ENCODE measurements around the gene CLSTN1. TPM values are rescaled to one million over a fixed set of nuclear protein-coding genes. Genes with fewer than 3 reads are reported as not detected.
A peak's percentile ranks its signal among the peaks of the same experiment; 100 is the strongest.

Gene CLSTN1
- total RNA-seq, 3 donors from 2014 or later = 34.4 to 38.5 (median 34.6) TPM

DNA sequence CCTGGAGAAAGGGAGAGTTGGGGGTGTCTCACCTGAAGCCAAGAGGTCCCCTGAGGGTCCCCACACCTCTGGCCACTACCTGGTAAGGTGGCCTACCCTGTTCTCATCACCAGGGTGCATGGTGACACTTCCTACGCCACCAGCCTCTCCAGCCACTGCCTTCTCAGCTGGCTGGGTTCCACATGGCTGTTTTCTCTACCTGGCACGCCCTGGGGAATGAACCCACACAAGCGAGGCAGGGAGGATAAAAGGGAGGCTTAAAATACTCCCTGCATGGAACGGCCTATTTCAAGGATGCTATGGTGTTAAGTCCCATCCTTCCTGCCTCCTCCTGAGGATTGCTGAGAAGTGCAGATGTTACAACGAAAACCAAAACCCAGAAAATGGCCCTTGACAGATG is 87.5 kb downstream of the CLSTN1 start:
- ATAC-seq = no peak
- H3K36me3 Mint-ChIP-seq (ENCODE audit: insufficient read depth) = peaks cover 31% of the 10 kb centered on the region
- no peak for DNase-seq

DNA sequence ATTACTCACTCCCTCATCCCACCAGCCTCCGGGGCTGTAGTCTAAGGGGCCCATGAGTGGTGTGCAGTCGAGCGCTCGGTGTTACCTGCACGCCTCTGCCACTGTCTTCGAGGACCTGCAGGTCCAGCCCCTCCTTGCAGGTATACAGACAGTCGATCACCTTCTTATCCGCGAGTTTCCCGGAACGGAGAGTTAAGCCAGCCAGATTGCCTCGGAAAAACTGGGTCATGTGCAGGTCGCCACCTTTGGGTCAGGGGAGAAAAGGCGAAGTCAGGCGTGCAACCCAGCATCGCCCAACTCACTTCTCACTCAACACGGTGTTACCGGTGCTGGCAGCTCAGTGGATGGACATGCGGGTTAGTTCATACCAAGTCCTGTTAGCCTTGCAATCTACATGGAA is 88.0 kb downstream of the CLSTN1 start:
- Mint-ChIP-seq H3K36me3 (ENCODE audit: insufficient read depth) (peaks cover 36% of the 10 kb centered on the region), H3K9me3 (no peaks in the 10 kb centered on the region), H3K27me3 (ENCODE audit: low read depth) (no peaks in the 10 kb centered on the region), H3K4me1 (ENCODE audit: low read depth) (peaks cover 32% of the 10 kb centered on the region), H3K4me3 (no peak overlapping the region)
- no peak for DNase-seq
- ATAC-seq = no peak

More for the DNA sequence above, 87.5 kb downstream of the CLSTN1 start:
- Mint-ChIP-seq H3K4me3 (no peak overlapping the region), H3K9me3 (no peaks in the 10 kb centered on the region), H3K4me1 (ENCODE audit: low read depth) (peaks cover 30% of the 10 kb centered on the region), H3K27me3 (ENCODE audit: low read depth) (no peaks in the 10 kb centered on the region)

DNA sequence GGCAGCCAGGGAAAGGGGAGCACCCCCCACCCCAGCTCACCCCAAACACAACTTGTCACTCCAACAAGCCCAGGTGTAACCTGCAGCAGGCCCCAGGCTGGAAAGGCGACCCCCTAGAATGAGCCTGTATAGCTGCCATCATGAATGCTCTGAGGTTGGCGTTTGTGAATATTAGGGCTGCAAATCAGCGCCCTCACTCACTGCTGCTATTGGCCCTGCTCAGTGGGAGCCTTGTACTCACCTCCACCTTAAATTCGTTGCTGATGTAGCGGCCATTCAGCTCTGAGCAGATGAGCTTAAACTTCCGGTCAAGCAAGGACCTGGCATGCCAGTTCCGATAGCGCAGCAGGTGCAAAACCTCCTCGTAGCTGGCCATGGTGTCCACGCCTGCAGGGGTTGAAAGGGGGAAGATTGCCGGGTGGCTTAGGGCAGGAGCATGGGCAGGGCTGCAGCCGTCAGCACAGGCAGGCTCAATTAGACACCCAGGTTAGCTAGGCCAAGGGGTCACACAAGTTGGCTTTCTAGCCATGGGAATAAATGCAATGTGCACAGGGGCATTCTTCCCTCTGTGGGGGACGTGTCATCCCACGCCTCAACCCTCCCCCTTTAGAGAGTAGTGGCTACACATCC is 90.5 kb downstream of the CLSTN1 start:
- H3K4me3 Mint-ChIP-seq = no peak overlapping the region
- no peaks in the 10 kb centered on the region for H3K27me3 Mint-ChIP-seq (ENCODE audit: low read depth)
- ATAC-seq (no peak), DNase-seq (no peak)
- peaks cover 47% of the 10 kb centered on the region for H3K36me3 Mint-ChIP-seq (ENCODE audit: insufficient read depth)
- H3K9me3 Mint-ChIP-seq = no peaks in the 10 kb centered on the region
- peaks cover 48% of the 10 kb centered on the region for H3K4me1 Mint-ChIP-seq (ENCODE audit: low read depth)

DNA sequence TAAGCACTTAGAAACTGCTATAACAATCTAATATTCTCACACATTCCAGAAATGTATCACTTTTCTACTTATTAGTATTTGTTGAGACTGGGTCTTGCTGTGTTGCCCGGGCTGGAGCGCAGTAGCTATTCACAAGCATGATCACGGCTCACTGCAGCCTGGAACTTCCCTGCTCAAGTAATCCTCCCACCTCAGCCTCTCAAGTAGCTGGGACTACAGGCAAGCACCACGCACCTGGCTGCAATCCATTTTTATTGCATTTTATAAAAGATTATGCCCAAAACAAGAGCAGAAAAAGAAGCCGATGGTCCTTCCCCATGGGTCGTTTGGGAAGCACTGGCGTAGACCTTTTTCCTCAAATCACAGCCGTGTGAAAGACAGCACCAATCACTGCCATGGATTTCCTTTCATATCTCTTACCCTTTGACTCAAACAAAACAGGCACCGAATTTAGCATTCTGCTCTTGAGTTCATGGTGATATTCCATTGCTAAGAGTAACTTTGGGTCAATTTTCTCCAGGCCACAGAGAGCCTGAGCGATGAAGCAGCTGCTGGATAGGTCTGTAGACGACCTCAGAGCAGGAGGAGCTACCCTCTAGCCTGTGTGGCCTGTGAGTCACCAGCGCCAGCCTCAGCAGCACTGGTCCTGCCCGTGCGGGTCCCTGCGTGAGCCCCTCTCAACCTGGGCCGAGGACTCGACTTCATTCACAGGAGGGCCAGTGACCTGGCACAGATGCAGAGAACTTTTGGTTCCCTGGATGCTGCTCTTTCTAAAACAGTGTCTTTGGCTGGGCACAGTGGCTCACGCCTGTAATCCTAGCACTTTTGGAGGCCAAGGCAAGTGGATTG is 91.4 kb downstream of the CLSTN1 start:
- Mint-ChIP-seq H3K36me3 (ENCODE audit: insufficient read depth) (peaks cover 49% of the 10 kb centered on the region), H3K27me3 (ENCODE audit: low read depth) (no peaks in the 10 kb centered on the region), H3K9me3 (no peaks in the 10 kb centered on the region), H3K4me1 (ENCODE audit: low read depth) (peaks cover 50% of the 10 kb centered on the region), H3K4me3 (no peak overlapping the region)
- no peak for DNase-seq
- ATAC-seq = no peak

DNA sequence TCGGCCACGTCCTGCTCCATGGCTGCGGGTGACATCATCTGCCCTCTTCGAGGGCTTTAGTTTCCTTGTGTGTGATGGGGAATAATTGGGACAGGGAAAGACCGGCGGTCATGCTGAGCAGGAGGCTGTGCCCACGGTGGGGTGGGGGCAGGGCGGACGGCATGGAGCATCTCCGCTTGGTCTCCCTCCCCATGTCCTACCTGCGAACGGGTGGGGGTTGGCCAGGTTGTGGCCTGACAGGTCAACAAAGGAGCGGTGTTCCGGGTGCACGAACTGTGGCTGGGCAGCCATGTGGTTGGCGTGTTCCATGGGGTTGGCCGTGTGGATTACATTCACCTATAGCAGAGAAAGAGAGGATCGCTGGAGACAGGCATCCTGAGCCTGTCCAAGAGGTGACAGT is 92.2 kb downstream of the CLSTN1 start:
- Mint-ChIP-seq H3K27me3 (ENCODE audit: low read depth) (no peaks in the 10 kb centered on the region), H3K9me3 (no peaks in the 10 kb centered on the region), H3K4me3 (no peak overlapping the region), H3K36me3 (ENCODE audit: insufficient read depth) (peaks cover 54% of the 10 kb centered on the region), H3K4me1 (ENCODE audit: low read depth) (peaks cover 53% of the 10 kb centered on the region)
- DNase-seq (no peak), ATAC-seq (no peak)

DNA sequence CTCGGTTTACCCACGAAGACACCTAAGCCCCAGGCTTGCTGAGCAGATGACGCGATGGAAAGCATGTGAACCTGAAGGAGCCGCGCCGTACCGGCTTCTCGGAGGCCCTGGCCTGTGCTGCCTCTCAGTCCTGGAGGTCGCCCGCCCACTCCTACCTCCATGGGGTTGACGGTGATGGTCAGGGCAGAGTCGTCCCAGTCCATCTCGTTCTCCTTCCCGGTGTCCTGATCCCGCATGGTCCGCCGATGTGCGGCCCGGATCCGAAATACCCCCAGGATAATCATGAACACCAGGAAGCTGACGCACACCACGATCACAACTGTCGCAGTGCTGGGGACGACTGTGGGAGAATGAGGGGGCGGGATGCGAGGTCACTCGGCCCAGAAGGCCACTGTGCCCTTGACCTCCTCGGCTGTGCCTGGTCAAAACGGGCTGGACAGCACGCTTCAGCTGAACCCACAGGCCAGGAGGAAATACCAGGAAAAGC is 92.7 kb downstream of the CLSTN1 start:
- peaks cover 55% of the 10 kb centered on the region for H3K36me3 Mint-ChIP-seq (ENCODE audit: insufficient read depth)
- peaks cover 53% of the 10 kb centered on the region for H3K4me1 Mint-ChIP-seq (ENCODE audit: low read depth)
- ATAC-seq (no peak), DNase-seq (no peak)
- H3K4me3 Mint-ChIP-seq = no peak overlapping the region
- no peaks in the 10 kb centered on the region for H3K27me3 Mint-ChIP-seq (ENCODE audit: low read depth)
- no peaks in the 10 kb centered on the region for H3K9me3 Mint-ChIP-seq

DNA sequence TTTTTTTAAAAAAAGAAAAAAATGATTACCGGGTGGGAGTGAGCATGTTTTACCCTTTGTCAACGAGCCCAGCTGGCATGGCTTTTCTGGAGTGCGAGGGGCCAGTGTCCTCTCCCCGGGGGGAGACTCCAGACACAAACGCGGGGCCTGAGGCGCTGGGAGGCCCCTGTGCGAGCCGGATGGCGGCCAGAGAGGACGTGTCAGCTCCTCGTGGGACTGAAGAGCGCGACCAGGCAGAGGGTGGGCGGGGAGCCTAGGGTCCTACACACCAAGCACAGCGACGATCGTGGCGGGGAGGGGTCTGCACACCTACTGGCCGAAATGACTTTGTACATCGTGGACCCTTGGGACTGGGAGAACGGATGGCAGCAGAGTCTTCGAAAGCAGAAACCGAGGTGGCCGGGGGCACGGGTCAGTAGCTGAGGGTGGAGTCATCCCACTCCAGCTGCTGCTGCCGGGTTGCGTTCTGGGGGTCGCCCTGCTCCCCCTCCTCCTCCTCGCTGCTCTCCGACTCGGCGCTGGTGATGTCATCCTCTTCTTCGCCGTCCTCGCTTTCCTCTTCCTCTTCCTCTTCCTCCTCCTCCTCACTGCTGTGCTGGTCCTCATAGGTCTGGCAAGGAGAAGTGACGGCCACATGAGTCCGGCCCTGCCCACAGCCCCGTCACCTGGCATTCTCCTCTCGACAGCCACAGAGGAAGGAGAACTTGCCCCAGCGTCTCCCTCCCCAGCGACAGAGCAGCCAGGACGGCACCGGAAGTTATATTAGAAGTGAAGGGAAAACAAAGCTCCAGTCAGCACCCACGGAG is 93.5 kb downstream of the CLSTN1 start:
- Mint-ChIP-seq H3K9me3 (no peaks in the 10 kb centered on the region), H3K27me3 (ENCODE audit: low read depth) (no peaks in the 10 kb centered on the region), H3K4me1 (ENCODE audit: low read depth) (peaks cover 53% of the 10 kb centered on the region), H3K36me3 (ENCODE audit: insufficient read depth) (peaks cover 52% of the 10 kb centered on the region), H3K4me3 (peak overlapping the region; percentile 42)
- ATAC-seq (no peak), DNase-seq (no peak)

DNA sequence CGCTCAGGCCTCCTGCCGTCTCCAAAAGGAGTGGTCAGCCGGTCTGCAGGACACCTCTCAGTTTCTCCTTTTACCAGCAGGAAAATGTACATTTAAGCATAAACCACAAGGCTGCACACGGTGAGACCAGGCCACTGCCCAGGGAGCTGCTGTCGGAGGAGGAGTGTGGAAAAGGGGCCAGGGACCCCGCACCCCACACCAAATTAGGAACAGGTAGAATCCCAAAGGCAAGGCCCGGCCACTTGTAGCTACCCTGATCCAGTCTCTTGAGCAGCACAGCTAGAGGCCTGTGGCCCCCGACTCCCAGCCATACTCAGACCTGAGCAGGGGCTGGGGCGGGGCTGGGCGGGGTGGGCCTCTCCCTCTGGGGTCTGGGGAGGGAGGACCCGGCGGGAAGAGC is 94.2 kb downstream of the CLSTN1 start:
- peak overlapping the region; percentile 71 for H3K4me3 Mint-ChIP-seq
- ATAC-seq (no peak), DNase-seq (no peak)
- no peaks in the 10 kb centered on the region for H3K27me3 Mint-ChIP-seq (ENCODE audit: low read depth)
- peaks cover 49% of the 10 kb centered on the region for H3K36me3 Mint-ChIP-seq (ENCODE audit: insufficient read depth)
- H3K9me3 Mint-ChIP-seq = no peaks in the 10 kb centered on the region
- H3K4me1 Mint-ChIP-seq (ENCODE audit: low read depth) = peaks cover 59% of the 10 kb centered on the region

DNA sequence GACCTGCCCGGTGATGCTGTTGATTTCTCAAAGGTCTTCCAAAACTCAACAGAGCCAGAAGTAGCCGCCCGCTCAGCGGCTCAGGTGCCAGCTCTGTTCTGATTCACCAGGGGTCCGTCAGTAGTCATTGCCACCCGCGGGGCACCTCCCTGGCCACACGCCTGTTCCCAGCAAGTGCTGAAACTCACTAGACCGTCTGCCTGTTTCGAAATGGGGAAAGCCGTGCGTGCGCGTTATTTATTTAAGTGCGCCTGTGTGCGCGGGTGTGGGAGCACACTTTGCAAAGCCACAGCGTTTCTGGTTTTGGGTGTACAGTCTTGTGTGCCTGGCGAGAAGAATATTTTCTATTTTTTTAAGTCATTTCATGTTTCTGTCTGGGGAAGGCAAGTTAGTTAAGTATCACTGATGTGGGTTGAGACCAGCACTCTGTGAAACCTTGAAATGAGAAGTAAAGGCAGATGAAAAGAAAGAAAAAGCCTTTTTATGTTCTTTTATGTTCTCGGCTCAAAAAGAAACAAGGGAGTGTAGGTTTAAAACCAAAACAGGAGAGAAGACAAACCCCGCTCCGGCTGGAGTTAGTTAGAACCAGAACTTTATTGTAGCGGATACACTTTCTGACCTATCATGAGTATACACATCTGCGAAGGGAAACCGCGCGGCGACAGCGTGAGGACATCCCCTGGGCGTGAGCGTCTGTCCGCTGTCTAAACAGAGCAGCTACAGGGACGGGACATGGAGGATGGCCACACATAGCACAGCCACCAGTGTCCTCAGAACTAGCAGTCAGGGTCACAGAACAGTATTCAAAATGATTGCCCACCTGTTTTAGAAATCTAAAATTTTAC is 95.1 kb downstream of the CLSTN1 start:
- Mint-ChIP-seq H3K27me3 (ENCODE audit: low read depth) (no peaks in the 10 kb centered on the region), H3K4me3 (peak overlapping the region; percentile 71), H3K4me1 (ENCODE audit: low read depth) (peaks cover 60% of the 10 kb centered on the region), H3K9me3 (no peaks in the 10 kb centered on the region), H3K36me3 (ENCODE audit: insufficient read depth) (peaks cover 49% of the 10 kb centered on the region)
- peak; percentile 74 for ATAC-seq
- peak; percentile 43 for DNase-seq

DNA sequence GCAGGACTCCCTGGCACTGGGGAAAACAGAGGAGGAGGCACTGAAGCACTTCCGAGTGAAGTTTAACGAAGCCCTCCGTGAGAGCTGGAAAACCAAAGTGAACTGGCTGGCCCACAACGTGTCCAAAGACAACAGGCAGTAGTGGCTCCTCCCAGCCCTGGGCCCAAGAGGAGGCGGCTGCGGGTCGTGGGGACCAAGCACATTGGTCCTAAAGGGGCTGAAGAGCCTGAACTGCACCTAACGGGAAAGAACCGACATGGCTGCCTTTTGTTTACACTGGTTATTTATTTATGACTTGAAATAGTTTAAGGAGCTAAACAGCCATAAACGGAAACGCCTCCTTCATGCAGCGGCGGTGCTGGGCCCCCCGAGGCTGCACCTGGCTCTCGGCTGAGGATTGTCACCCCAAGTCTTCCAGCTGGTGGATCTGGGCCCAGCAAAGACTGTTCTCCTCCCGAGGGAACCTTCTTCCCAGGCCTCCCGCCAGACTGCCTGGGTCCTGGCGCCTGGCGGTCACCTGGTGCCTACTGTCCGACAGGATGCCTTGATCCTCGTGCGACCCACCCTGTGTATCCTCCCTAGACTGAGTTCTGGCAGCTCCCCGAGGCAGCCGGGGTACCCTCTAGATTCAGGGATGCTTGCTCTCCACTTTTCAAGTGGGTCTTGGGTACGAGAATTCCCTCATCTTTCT is 96.7 kb downstream of the CLSTN1 start:
- Mint-ChIP-seq H3K9me3 (no peaks in the 10 kb centered on the region), H3K4me3 (no peak overlapping the region)

DNA sequence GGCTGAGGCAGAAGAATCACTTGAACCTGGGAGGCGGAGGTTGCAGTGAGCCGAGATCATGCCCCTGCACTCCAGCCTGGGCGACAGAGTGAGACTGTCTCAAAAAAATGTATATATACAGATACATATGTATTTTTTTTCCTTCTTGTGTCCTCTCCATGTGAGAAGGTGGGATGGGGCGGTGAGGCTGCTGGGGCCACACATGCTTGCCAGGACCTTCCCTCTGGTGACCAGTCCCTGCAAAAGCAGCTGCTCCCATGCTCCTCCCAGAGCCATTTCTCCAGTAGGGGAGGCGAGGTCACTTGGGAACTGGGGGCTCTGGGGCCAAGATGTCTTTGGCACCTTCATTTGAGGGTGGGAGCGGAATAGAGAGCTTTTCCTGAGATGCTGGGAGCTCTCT is 97.4 kb downstream of the CLSTN1 start:
- ATAC-seq (no peak), DNase-seq (no peak)
- Mint-ChIP-seq H3K27me3 (ENCODE audit: low read depth) (no peaks in the 10 kb centered on the region), H3K4me3 (no peak overlapping the region), H3K9me3 (no peaks in the 10 kb centered on the region), H3K4me1 (ENCODE audit: low read depth) (peaks cover 52% of the 10 kb centered on the region), H3K36me3 (ENCODE audit: insufficient read depth) (peaks cover 49% of the 10 kb centered on the region)

More for the DNA sequence above, 96.7 kb downstream of the CLSTN1 start:
- ATAC-seq (no peak), DNase-seq (no peak)
- peaks cover 55% of the 10 kb centered on the region for H3K4me1 Mint-ChIP-seq (ENCODE audit: low read depth)
- H3K36me3 Mint-ChIP-seq (ENCODE audit: insufficient read depth) = peaks cover 55% of the 10 kb centered on the region
- no peaks in the 10 kb centered on the region for H3K27me3 Mint-ChIP-seq (ENCODE audit: low read depth)

DNA sequence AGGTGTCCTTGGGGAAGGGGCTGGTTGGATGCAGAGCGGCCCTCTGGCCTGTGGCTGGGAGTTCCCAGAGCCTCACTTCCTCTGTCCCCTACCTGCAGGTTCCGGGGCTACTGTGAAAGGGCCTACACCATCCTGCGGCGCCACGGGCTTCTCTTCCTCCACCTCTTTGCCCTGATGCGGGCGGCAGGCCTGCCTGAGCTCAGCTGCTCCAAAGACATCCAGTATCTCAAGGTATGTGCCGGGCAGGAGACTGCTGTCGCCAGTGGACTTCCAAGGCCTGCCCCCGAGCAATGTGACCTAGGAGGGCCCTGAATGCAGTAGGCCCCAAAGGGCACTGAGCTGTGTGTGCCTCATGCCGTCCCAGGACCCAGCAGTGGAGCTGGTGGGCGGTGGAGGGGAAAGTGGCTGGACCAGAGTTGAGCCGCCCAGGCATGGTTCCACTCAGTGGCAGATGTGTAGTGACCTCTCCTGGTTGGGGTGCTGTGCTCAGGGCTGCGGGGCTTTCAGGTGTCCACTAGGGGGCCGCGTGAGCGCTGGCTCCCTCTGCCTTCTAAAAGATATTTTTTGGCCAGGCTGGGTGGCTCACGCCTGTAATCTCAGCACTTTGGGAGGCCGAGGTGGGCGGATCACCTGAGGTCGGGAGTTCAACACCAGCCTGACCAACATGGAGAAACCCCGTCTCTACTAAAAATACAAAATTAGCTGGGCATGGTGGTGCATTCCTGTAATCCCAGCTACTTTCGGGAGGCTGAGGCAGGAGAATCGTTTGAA is 98.9 kb downstream of the CLSTN1 start:
- H3K27me3 Mint-ChIP-seq (ENCODE audit: low read depth) = no peaks in the 10 kb centered on the region
- ATAC-seq = peak; percentile 30 to 44
- H3K9me3 Mint-ChIP-seq = no peaks in the 10 kb centered on the region
- H3K36me3 Mint-ChIP-seq (ENCODE audit: insufficient read depth) = peaks cover 41% of the 10 kb centered on the region
- no peak overlapping the region for H3K4me3 Mint-ChIP-seq
- DNase-seq = peak; percentile 73
- H3K4me1 Mint-ChIP-seq (ENCODE audit: low read depth) = peaks cover 55% of the 10 kb centered on the region

DNA sequence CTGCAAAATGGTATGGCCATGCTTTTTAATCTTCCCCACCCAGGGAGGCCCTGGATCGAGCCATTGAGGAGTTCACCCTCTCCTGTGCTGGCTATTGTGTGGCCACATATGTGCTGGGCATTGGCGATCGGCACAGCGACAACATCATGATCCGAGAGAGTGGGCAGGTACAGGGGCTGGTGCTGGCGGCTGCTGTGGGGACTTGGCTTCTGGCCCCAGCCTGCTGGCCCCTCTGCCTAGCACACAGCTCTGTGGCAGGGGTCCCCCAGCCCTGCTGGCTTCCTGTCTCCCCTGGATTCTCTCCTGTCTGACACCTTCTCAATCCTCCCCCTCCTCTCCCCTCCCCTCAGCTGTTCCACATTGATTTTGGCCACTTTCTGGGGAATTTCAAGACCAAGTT is 99.8 kb downstream of the CLSTN1 start:
- peaks cover 59% of the 10 kb centered on the region for H3K4me1 Mint-ChIP-seq (ENCODE audit: low read depth)
- DNase-seq = no peak
- no peak for ATAC-seq
- no peaks in the 10 kb centered on the region for H3K9me3 Mint-ChIP-seq
- peaks cover 36% of the 10 kb centered on the region for H3K36me3 Mint-ChIP-seq (ENCODE audit: insufficient read depth)
- H3K4me3 Mint-ChIP-seq = no peak overlapping the region
- H3K27me3 Mint-ChIP-seq (ENCODE audit: low read depth) = no peaks in the 10 kb centered on the region

Measured in activated T-cell treated with anti-CD3 and anti-CD28 coated beads, Interleukin-2, amount 50 U/mL, for 4 hours (primary cell).